Diencephalon (tissue), 1 donor: ENCODE results near the gene PRELID1. TPM values are rescaled to one million over a fixed set of nuclear protein-coding genes. Genes with fewer than 3 reads are reported as not detected.

Experiments
- total RNA-seq: library from RNA; depleted of rRNA; stranded (reverse); fragments of >200 nt; gene quantifications from one replicate; pipeline ENCODE4 v1.2.3, GENCODE V29; 2014

Gene PRELID1, protein sequence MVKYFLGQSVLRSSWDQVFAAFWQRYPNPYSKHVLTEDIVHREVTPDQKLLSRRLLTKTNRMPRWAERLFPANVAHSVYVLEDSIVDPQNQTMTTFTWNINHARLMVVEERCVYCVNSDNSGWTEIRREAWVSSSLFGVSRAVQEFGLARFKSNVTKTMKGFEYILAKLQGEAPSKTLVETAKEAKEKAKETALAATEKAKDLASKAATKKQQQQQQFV
- total RNA-seq: 48.2 TPM

DNA sequence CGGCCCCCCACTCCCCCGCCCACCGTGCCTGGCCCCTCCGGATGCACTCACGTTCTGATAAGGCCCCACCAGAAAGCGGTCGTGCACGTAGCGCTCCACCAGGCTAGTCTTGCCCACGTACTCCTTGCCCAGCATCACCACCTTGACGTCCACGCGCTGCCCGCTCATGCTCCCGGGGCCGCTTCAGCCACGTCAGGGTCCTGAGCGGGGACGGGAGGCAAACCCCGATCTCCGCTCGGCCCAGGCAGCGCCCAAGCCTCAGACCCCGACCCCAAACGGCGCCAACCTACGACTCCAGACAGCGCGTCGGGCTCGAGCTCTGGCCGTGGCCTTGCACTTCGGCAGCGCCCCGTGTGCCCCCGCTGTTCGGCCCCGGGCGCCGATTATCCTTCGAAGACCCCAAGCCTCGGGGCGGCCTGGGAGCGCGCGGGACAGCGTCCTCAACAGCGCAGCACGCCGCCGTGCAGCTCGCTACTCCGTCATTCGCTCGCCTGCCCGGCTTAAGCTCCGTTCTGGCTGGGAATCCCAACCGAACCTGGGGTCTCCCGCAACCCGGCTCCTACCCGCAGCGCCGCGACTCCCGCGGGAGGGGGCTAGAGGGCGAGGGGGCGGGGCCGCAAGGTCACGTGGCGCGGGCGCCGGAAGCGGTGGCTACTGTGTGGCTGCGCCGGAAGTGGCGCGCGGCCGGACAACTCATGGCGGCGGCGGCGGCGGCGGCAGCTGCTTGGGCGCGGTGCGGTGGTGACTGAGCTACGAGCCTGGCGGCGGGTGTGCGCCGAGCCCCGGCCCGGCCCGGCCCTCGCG lies at the start of gene PRELID1, which contains the start of gene RAB24:
Gene PRELID1 (plus strand): TSS at position 679 of the 804 bp plus-strand sequence. CDS start 187 bp downstream, outside the sequence.
Gene RAB24 (minus strand): TSS at position 599 of the 804 bp plus-strand sequence. CDS start 431 bp downstream, at position 168.

DNA sequence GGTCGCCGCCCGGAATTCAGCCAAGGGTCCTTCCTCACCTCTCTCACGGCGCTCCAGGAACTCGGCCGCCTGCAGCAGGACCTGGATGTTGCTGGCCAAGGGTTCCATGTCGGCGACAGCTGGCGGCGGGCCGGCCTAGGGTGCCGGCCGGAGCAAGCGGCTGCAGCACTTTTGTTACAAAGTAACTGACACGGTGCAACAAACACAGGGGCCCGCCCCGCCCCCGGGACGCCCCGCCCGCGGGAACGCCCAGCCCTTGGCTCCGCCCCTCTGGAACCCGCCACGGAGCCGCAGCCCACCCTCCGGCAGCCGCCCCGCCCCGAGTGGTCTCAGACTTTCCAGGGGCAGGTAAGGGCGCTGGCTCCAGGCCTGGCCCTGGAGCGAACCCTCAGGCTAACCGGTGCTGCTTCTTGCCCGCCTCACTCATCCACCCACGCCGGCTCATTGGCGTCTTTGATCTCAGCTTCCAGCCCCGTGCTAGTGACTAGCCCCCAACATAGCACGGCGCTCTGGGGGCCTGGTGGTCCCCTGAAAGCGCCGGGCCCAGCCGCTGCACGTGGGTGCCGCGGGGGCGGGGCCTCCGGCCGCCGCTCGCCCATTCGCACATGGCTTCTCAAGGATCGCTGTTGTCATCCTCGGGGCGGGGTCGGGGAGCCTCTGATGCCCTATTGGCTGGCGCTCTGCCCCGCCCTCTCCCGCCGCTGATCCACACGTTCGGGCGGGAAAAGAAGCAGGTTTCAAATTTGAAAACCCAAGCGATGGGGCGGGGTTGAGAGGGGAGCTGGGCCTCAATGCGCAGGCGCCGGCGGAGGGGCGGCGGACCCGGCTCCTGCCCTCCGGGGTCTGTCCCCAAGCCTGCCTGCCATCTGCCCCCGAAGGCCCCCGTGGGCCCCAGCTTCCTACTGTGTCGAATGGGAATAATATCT lies 8.4 kb downstream of the PRELID1 start, which contains the start of gene MXD3:
Gene MXD3 (minus strand): TSS at position 176 of the 926 bp plus-strand sequence. CDS start 68 bp downstream, at position 108.

DNA sequence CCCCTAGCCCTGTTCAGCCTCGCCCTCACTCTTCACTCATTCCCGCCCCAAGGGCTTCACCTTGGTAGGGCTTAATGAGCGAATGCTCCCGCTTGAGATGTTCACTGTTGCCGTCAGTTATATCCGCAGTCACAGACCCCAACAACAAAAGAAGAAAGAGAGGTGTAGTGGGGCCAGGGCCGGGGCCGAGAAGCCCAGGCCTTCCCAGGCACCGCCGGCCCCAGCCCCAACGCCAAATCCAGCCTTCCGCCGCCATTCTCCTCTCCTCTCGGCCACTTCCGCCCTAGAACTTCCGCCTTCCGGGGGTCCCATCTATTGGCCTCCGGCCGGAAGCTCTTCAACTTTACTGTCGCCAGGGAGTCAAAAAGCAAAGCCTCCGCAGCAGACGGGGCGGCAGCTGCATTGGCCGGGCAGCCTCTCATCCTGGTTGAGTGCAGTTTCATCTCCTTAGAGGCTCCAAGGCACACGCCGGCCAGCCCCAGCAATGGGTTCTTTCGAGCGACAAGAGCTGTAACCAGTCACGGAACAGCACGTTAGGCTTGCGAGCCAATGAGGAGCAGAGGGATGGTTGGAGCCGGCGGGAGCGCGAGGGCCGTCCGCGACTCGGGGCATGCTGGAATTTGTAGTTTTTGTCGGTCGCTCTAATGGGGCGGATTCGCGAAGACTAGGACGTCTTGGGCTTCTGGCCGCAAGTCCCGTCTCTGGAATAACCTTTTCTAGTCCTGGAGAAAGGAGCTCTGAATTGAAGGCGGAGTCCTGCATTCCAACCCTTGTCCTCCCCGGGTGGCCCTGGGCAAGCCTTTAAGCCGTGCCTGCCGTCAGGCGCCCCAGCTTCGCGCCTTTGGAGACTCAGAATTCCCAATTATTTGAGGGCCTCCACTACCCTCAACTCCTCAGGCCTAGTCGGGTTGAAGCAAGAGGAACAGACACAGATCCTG lies 48.1 kb downstream of the PRELID1 start, which contains the start of gene LMAN2:
Gene LMAN2 (minus strand): TSS at position 277 of the 938 bp plus-strand sequence. CDS start 21 bp downstream, at position 256.

Other genes with a start within 250 kb of the PRELID1 start
- gene FGFR4, start 216.9 kb upstream of the PRELID1 start, total RNA-seq: 1.6 TPM
- gene NSD1, start 170.0 kb upstream of the PRELID1 start, total RNA-seq: 73.6 TPM
- gene RAB24, start 80 bp upstream of the PRELID1 start, total RNA-seq: 15.2 TPM
- 4.4 TPM for gene MXD3, start 8.1 kb downstream of the PRELID1 start, total RNA-seq
- 90.0 TPM for gene LMAN2, start 47.9 kb downstream of the PRELID1 start, total RNA-seq
- gene RGS14, start 54.1 kb downstream of the PRELID1 start, total RNA-seq: 10.1 TPM
- not detected for gene SLC34A1, start 80.6 kb downstream of the PRELID1 start, total RNA-seq
- not detected for gene PFN3, start 96.9 kb downstream of the PRELID1 start, total RNA-seq
- 7.4 TPM for gene F12, start 105.8 kb downstream of the PRELID1 start, total RNA-seq
- gene GRK6, start 122.9 kb downstream of the PRELID1 start, total RNA-seq: 25.4 TPM
- gene PRR7, start 143.0 kb downstream of the PRELID1 start, total RNA-seq: 17.1 TPM
- gene DBN1, start 169.8 kb downstream of the PRELID1 start, total RNA-seq: 161 TPM
- gene PDLIM7, start 193.8 kb downstream of the PRELID1 start, total RNA-seq: 8.1 TPM
- 4.4 TPM for gene DOK3, start 206.0 kb downstream of the PRELID1 start, total RNA-seq
- 68.3 TPM for gene DDX41, start 213.2 kb downstream of the PRELID1 start, total RNA-seq